ENCODE results near the gene TMTC2. TPM values are rescaled to one million over a fixed set of nuclear protein-coding genes. Genes with fewer than 3 reads are reported as not detected.

The TMTC2 gene
- total RNA-seq, 1 donor from 2014 or later, result 2.9 TPM

DNA sequence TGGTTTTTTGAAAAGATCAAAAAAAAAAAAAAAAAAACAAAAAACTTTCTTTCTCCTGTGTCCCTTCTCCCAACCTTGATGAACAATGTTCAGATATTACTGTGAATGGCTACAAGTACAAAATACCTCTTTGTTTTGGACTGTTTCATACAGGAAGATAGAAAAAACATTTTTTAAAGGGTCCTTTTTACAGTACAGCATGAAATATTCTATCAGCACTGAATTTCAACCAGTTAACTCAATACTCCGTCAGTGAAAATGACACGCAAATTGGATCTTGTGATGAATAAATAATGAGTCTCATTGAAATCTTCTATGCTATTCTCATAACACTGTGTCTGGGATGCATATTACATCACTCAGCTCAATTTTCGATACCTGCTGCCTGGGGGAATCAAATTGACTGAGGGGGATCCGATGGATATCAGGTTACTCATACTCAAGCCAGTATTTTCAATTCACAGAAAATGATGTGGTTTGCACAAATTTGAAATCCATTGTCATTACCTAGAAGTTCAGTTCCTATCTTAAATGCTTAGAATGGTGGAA is 179.6 kb downstream of the TMTC2 start:
- no peak for DNase-seq (ENCODE audit: low spot score)
- intact Hi-C loops (cut with DNase I), result no loop called here

DNA sequence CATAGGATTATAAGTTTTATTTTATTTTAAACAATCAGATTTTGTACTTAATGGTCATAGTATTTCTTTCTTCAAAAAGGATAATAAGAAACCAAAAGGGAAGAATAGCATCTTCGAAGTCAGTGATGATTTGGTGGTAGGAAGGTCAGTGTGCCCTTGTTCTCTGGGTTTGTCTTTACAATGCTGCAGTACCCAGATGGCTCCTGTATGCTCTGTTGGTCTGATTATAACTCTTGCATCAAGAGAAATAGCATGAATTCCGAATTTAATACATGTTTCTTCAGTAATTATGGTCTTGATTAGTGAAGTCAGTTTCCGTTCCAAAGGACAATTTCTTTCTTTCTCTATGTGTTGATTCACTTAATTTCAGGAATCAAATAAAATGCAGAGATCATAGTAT is 180.2 kb downstream of the TMTC2 start:
- intact Hi-C loops (cut with DNase I), result no loop called here

DNA sequence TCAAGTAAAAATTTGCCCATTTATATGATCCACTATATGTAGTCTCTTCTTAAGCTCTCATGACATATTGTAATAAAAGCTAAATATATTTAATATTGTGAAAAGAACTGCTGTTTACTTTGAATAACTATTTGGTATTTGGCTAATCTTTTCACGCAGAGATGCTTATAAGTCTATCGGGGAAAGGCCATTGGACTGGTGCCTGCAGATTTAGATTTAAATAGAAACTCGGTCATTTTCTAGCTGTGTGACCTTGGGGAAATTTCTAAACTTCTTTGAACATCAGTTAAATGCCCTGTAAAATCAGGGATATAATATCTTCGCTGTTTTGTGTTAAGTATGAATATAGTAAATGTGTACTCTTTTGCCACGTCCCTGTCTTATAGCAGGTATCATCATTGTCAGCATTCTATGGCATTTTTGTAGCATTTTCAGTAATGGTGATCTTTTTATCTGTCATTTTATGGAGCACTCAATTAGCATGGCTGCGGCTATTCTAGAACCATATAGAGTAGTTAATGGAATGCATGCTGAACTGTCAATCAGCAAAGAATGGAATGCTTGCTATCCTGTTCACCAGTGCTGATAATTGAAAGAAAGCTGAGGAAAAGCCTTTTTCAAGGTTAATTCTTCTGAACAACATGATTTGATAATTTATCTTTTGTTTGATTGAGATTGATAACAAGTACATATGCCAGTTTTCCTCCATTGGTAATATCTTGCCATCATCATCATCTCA is 181.2 kb downstream of the TMTC2 start:
- intact Hi-C loops (cut with DNase I), result no loop called here
- DNase-seq (ENCODE audit: low spot score), result no peak

More for the DNA sequence above, 180.2 kb downstream of the TMTC2 start:
- DNase-seq (ENCODE audit: low spot score), result no peak

DNA sequence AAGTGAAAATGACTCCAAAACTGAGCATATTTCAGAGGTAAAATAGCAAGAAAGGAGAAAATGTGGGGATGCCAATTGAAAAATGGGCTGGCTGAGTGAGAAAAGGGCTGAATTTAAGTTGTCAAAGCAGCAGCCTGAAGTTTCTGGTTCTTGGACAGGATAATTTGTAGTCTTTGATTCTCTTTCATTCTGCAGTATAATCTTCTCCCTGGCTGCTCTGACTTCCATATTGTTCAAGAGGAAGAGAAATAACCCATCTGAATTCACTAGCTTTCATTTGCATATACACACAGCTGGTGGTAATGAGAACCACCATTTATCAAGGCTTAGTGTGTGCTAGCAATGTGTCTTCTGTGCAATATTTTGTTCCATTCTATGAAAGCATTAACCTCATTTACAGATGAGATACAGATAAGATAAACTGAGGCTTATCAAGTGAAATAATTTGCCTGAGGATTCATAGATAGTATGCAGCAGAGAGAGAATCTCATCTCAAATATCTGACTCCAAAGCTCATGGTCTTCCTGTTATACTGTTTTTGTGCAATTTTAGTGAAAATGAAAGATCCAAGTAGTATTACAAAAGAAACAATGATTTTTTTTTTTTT is 184.2 kb downstream of the TMTC2 start:
- intact Hi-C loops (cut with DNase I), result no loop called here
- DNase-seq (ENCODE audit: low spot score), result no peak

DNA sequence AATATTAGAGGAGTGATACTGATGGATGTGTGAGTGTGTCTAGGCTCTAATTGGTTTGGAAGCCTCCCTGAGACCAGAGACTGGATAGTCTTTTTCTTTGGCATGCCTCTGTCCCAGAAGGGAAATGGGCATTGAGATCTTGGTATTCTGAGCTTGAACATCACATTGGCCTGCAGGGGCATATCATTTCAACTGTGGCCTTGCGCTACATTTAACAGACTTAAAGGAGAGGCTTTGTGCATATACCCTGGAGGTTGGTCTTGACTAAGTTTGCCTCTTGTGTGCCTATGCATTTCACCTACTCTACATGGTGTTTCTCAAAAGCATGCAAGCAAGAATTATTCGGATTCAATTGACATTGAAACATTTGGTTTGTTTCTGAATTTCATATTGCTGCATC is 185.4 kb downstream of the TMTC2 start:
- intact Hi-C loops (cut with DNase I), result no loop called here

DNA sequence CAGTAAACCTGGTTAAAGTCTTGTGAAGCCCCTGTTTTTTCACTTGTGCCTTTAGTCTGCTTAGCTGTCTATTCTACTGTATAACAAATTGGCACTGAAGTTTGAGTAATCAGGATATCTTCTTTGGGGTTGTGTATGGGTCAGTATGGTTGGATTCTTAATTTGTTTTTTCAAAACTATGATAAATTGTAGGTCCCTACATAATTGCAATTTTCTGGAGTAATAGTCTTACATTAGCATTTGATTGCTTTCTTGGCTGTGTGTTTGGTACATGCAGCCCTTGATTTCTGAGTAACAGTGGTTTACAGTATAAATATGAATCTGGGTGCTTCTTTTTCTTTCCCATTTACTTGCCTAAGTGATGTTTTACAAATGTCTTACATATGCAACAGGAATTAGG is 186.6 kb downstream of the TMTC2 start:
- intact Hi-C loops (cut with DNase I), result no loop called here
- DNase-seq (ENCODE audit: low spot score), result no peak

More for the DNA sequence above, 185.4 kb downstream of the TMTC2 start:
- no peak for DNase-seq (ENCODE audit: low spot score)

GRCh38 chr12:82873951-82874350 is 187.2 kb downstream of the TMTC2 start:
- intact Hi-C loops (cut with DNase I), result no loop called here
- DNase-seq (ENCODE audit: low spot score), result no peak

GRCh38 chr12:82874945-82875344 is 188.2 kb downstream of the TMTC2 start:
- intact Hi-C loops (cut with DNase I), result no loop called here

DNA sequence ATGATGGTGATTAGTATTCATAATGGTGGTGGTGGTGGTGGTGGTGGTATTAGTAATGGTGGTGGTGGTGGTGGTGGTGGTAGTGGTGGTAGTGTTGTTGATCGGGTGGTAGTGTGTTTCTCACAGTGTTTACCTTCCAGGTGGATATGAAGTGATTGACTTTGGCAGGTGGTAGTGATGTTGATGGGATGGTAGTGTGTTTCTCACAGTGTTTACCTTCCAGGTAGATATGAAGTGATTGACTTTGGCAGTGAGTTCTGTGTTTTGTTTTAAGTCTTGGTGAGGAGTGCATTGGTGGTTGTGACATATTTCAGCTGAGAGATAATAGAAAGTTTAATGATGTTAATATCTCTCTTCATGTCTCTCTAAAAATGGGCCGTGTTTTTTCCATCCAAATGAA is 189.4 kb downstream of the TMTC2 start:
- DNase-seq (ENCODE audit: low spot score), result no peak
- intact Hi-C loops (cut with DNase I), result no loop called here

More at GRCh38 chr12:82874945-82875344, 188.2 kb downstream of the TMTC2 start:
- DNase-seq (ENCODE audit: low spot score), result no peak

GRCh38 chr12:82877963-82878362 is 191.3 kb downstream of the TMTC2 start:
- intact Hi-C loops (cut with DNase I), result no loop called here
- no peak for DNase-seq (ENCODE audit: low spot score)

GRCh38 chr12:82880442-82880901 is 193.8 kb downstream of the TMTC2 start:
- no peak for DNase-seq (ENCODE audit: low spot score)
- intact Hi-C loops (cut with DNase I), result no loop called here

GRCh38 chr12:82883394-82884355 is 197.0 kb downstream of the TMTC2 start:
- DNase-seq (ENCODE audit: low spot score), result no peak
- intact Hi-C loops (cut with DNase I), result no loop called here

DNA sequence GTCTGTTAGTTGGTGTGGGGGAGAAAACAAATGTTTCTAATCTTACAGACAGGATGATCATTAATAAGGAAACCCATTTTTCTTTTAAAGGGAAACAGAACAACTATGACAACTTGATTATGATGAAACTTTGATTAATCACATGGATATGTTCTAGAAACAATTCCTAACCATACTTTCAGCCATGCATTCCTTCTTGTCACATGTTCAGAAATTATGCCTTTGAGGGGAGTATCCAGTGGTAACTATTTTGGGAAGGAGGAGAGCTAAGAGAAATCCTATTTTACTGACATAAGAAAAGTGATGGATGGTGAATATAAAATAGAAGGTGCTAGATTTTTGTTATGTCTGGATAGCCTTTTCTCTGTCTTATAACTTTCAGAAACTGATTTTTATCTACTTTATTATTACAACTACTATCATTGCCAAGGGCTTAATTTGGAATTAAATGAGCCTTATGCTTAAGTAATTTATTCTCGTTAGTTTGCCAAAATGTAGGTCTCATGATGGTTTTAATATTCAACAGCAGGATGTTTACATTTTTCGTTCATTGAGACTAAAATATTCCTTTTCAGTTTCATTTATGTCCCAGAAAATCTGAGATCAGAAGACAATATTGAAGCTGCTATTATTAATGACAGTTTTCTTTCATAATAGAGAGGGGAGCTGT is 200.1 kb downstream of the TMTC2 start:
- intact Hi-C loops (cut with DNase I), result no loop called here
- DNase-seq (ENCODE audit: low spot score), result no peak

GRCh38 chr12:82893896-82894295 is 207.2 kb downstream of the TMTC2 start:
- DNase-seq (ENCODE audit: low spot score), result no peak
- intact Hi-C loops (cut with DNase I), result no loop called here

DNA sequence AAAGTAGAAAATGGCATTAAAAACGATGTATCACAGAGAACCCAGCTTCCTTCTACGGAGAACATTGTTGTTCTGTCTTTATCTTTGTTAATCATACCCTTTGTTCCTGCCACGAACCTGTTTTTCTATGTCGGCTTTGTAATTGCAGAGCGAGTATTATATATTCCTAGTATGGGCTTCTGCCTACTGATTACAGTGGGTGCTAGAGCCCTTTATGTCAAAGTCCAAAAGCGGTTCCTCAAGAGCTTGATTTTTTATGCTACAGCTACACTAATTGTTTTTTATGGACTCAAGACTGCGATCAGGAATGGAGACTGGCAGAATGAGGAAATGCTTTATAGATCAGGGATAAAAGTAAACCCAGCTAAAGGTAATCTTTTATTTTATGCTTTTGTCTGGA is 209.6 kb downstream of the TMTC2 start:
- DNase-seq (ENCODE audit: low spot score), result no peak
- intact Hi-C loops (cut with DNase I), result no loop called here

DNA sequence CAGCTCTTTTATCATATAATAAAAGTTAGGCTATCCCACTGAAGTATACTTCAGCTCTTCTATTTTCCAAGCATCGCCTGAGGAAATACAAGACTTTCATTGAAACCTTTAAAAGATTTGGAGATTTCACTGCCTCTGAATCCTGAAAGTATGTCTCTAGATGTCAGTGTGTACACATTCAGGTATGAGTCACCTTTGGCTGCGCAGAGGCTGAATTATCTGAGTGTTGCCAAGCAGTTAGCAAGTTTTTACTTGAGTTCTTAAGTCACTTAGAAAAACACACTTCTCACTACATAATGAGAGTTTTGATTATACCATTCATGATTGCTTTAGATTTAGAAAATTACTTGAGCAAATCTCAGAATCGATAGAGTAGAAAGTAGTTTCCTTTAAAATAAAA is 210.3 kb downstream of the TMTC2 start:
- intact Hi-C loops (cut with DNase I), result no loop called here

DNA sequence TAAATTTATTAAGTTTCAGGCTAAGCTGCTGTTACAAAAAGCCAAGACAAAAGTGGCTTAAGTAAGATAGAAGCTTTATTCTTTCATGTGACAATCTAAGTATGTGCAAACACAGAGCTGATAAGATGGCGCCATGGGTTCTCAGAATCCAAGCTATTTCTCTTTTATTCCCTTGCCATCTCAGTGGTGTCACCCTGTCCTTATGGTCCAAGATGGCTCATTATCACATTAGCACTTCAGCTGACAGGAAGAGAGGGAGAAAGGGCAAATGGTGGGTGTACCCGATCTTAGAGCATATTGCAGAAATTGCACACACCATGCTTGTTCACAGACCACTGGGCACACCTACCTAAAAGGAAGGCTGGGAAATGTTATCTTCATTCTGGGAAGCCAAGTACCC is 211.7 kb downstream of the TMTC2 start:
- intact Hi-C loops (cut with DNase I), result no loop called here
- no peak for DNase-seq (ENCODE audit: low spot score)

More for the DNA sequence above, 210.3 kb downstream of the TMTC2 start:
- DNase-seq (ENCODE audit: low spot score), result no peak

DNA sequence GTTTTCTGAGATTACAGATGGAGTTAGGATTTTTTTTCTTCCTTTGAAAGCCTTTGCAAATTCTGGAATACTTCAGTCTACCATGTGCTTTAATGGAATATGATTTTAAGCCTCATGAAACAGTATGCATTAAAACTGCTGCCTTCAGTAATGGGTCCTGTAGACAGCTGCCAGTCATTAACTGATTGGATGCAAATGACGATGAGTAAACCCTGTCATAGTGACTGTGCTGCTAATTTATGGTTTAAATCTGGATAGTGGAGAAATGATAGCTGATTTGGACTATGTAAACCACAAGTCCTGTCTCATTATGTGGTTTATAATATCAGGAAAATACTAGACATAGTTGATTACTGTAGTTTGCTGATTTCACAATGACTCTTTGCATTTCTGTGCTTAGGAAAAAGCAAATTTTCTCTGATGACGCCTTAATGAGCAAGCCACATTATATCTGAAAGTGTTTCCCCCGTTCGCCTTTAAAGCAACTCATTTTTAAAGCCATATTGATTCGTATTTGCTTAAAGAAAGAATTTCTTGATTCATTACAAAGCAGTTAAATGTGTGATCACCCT is 217.6 kb downstream of the TMTC2 start:
- no peak for DNase-seq (ENCODE audit: low spot score)
- intact Hi-C loops (cut with DNase I), result no loop called here

All from cardiac septum (tissue), 1 donor.